HG02588 (cell line): ENCODE measurements around the gene MAMDC2.

Source experiments
- ATAC-seq: cut with Tn5 transposase; IDR thresholded peaks from one replicate; pipeline ENCODE4 v1.9.1; 2021; ENCODE audit warnings: mild to moderate bottlenecking, moderate library complexity; ENCODE audit not compliant: unreplicated experiment

Gene MAMDC2, protein sequence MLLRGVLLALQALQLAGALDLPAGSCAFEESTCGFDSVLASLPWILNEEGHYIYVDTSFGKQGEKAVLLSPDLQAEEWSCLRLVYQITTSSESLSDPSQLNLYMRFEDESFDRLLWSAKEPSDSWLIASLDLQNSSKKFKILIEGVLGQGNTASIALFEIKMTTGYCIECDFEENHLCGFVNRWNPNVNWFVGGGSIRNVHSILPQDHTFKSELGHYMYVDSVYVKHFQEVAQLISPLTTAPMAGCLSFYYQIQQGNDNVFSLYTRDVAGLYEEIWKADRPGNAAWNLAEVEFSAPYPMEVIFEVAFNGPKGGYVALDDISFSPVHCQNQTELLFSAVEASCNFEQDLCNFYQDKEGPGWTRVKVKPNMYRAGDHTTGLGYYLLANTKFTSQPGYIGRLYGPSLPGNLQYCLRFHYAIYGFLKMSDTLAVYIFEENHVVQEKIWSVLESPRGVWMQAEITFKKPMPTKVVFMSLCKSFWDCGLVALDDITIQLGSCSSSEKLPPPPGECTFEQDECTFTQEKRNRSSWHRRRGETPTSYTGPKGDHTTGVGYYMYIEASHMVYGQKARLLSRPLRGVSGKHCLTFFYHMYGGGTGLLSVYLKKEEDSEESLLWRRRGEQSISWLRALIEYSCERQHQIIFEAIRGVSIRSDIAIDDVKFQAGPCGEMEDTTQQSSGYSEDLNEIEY

GRCh38 chr9:70043689-70044489 is at the start of gene MAMDC2:
MAMDC2 (plus strand) TSS chr9:70043848; CDS start chr9:70044198, 350 bp downstream.
- no peak for ATAC-seq

DNA sequence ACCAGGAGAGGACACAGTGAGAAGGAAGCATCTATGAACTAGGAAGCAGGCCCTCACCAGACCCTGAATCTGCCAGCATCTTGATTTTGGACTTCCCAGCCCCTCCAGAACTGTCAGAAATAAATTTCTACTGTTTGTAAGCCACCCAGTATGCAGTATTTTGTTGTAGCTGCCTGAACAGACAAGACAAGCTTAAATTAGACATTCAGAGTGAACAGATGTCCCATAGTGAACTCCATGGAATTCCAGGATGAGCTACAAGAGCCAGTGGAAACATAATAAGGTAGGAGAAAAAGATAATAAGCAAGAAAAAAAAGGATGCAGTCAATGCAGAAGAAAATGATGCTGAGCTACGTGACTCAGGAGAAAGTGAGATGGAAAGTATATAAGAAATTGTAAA is 47.8 kb upstream of the MAMDC2 start:
- no peak for ATAC-seq

DNA sequence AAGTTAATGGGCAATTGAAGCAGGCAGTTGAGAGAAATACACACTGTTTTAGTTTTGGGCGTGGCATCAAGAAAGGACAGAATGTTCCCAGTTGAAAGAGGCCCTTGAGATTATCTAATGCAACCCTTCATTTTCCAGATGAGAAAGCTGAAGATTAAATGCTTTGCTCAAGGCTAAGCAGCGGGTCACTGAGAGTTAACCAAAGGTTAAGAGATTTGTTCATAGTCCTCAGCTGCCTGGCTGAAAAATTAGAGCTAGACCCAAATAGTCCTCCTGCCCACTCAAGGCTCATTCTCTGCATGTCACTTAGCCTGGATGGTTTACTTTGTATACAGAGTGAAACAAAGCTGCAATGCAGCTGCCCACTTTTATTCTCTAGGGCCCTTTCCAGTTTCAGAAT is 46.7 kb upstream of the MAMDC2 start:
- no peak for ATAC-seq

GRCh38 chr9:69997524-69997923 is 46.1 kb upstream of the MAMDC2 start:
- ATAC-seq: no peak

- ATAC-seq: no peak
These were observed 44.3 kb upstream of the MAMDC2 start for GRCh38 chr9:69999315-69999714.

GRCh38 chr9:70000469-70000868 is 43.2 kb upstream of the MAMDC2 start:
- no peak for ATAC-seq

DNA sequence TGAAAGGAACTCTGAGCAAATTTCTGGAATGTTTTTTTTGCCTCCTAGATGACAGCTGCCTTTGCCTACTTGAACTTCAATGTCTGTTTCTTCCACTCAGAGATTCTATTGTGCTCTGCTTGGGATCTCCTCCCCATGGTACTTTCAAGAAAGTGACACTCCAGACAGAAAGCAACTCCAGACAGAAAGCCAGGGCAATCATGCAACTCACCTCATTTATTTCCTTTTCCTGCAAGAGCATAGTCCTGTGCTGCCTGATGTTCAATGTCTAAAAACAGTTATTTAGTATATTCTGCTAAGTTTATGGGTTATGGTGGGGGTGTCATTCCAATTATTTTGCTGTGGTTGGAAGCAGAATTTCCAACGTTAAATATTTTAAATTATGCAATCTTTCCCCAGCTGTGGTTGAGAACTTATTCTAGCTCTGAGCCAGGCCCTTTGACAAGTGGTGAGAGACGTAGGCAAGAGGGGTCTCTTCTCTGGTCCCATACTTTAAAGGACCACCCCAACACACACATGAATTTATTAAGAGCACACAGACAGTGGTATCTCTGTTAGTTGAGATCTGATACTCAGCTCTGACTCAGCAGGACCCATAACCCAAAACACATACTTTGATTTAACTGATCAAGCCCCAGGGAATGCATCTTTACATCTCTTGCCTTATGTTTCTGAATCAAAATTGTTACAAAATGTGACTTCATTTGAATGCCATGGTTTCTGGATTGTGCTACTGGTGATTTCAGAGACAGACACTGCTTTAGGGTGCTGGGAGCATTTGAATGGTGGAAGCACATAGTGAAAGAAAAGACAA is 39.5 kb upstream of the MAMDC2 start:
- no peak for ATAC-seq

GRCh38 chr9:70006306-70006705 is 37.3 kb upstream of the MAMDC2 start:
- no peak for ATAC-seq

DNA sequence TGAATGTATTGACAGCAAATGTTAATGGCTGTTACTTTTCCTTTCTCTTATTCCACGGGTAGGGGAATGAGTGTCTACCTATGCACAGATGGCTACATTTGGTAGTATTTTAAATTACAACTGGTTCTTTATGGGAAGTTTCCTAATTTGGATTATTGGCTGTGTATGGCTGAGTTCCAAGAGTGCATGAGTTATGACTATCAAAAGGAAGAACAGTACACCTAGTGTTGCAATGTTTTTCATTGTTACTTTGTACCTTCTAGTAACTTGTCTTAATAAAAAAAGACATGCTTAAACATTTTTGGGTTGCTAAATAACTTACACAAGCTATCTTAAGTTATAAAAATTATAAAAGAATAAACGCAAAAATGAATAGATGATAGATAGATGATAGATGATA is 35.8 kb upstream of the MAMDC2 start:
- ATAC-seq: no peak

GRCh38 chr9:70010015-70010414 is 33.6 kb upstream of the MAMDC2 start:
- no peak for ATAC-seq

DNA sequence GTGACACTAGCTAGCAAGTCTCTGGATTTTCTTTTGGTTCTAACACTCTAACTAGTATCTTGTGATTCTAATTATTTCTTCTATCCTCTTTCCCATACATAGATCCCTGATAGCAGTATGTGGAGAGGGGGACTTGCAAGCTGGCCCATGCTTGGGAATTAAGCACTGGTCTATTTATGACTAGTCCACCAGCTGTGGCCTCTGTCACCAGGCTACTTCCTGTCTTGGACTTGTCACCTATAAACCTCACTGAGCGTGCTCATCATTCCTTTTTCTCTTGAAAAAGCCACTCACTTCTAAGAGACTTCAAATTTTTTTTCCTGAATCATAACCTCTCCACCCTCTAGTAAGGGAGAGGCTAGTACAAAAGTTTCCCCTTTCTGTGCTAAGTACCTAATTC is 32.3 kb upstream of the MAMDC2 start:
- no peak for ATAC-seq

- ATAC-seq: no peak
These were observed 31.1 kb upstream of the MAMDC2 start for GRCh38 chr9:70012569-70012968.

DNA sequence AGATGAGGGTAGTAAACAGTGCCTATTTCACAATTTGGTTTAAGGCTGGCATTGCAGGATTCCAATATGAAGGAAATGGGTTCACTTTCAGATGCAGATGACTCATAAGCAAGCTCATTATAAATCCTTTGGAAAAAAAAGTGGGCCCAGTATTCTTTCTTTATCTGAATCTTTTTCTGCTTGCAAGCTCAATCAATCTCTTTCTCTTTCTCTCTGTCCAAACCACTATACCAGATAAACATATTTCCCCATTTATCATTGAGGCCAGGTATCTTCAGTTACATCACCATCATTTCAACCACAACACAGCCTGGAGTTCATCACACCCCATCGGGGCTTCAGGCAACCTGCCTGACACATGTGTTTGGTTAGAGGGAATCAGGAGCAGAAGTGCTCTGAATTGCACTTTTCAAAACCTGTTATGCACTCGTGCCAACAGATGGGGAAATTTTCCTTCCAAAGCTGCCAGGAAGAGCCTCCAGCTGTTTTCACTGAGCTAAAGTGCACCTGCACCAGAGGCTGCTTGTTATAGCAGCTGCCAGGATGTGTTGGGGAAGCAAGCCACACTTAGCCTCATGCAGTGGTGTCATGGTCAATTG is 30.0 kb upstream of the MAMDC2 start:
- no peak for ATAC-seq

- no peak for ATAC-seq
These were observed 28.5 kb upstream of the MAMDC2 start for GRCh38 chr9:70015099-70015498.

GRCh38 chr9:70020217-70020616 is 23.4 kb upstream of the MAMDC2 start:
- no peak for ATAC-seq

GRCh38 chr9:70020991-70021571 is 22.6 kb upstream of the MAMDC2 start:
- no peak for ATAC-seq

DNA sequence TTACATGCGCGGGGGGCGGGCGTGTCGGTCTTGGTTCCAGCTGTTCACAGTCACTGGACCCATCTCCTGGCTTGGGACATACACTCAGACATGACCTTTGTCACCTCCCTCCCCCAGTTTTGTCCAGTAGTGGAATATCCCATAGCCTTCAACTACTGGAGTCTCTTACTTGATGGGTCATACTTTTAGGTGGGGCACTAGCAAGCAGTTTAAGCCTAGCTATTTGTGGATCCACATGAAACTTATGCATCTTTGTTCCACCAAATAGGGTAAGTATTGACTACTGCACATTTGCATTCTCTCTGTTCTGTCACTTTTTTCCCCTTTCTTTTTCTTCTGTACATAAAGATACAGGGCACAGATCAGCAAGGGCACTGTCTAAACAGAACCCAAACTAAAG is 15.4 kb upstream of the MAMDC2 start:
- no peak for ATAC-seq

- no peak for ATAC-seq
These were observed 13.5 kb upstream of the MAMDC2 start for GRCh38 chr9:70030156-70030555.

GRCh38 chr9:70031141-70031545 is 12.5 kb upstream of the MAMDC2 start:
- ATAC-seq: no peak

DNA sequence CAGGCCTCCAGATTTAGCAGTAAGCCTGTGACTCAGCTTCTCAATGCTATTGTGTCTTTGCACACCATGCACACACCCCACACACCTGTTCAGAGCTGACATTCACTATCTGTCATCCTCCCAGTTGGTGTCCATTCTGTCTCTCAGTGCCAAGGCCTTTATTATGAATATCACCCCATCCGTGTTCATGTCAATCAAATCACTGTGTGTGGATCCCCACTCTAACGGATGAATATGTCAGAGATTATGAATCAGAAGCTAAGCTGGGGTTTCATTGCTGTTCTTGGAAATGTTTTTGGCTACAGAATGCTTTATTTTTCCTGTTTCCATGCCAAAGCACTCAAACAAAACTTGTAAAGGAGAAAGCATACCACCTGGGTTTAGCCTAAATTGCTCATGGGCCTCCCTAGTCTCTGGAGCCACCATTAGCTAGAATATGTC is 9.4 kb upstream of the MAMDC2 start:
- no peak for ATAC-seq
